ENCODE data around the gene CNTNAP2.

CNTNAP2 gene

DNA sequence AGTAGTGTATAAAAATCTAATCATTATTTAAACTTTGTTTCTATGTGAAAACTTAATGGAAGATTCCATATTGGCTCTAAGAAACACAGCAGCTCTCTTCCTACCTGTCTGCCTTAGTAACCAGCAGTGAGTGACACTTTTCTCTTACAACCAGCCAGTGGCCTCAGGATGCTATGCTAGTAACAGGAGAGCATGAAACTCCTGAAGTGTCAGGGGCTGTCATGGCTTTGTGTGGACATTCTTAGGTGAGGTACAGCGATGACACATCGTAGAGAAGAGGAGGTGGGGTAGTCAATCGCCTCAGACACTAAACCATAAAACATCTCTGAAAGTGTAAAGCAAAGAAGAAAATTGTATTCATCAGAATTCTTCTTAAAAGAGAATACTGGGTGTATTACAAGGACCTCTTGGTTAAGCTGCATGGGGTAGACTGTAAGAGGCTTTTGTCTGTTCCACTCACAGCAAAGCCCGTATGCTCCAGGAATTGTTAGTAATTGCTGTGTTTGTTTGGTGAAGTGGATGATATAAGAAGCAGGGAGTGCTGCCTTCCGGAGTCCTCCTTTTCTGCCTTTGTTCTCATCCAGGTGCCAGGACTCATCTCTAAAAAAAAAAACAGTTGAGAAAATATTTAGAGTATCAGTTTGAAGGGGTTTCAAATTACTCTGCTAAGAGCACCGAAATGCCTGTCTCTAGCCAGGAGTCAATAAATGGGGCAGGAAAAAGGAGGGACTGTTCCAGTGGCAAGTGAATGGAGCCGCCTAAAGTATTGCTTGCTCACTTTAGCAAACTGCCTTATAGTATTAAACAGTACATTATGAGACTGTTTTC is 518.8 kb downstream of the CNTNAP2 start:
- DNase-seq, result no peak

DNA sequence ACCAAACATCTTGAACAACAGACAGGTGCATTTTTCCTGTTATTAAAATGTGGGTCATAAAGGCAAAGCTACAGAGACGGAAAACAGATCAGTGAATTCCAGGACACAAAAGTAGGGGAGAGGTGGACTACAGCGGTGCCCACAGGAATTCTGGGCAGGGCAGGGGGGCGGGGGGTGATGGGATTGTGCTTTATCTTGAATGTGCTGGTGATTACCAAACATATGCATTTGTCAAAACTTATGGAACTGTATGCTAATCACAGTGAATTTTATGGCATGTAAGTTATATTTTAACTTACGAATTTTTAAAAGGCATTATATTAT is 519.4 kb downstream of the CNTNAP2 start:
- no peak for DNase-seq

GRCh38 chr7:146636581-146636980 is 520.0 kb downstream of the CNTNAP2 start:
- DNase-seq, result no peak

DNA sequence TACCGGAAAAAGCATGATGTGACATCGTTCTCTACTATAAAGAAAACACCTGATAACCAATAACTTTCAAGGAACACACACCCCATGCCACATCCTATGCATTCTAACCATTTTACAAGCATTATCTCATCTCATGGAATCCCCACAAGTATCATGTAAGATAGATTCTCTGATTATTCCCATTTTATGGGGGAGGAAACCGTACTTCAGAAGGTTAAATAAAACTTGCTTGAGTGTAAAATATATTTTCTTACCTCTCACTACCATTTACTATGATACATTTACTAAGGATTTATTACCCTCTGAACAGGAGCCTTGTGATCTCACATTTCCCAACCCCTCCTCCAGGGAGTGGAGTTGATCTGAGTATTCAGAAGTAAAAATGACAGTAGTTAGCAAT is 522.7 kb downstream of the CNTNAP2 start:
- DNase-seq, result no peak

DNA sequence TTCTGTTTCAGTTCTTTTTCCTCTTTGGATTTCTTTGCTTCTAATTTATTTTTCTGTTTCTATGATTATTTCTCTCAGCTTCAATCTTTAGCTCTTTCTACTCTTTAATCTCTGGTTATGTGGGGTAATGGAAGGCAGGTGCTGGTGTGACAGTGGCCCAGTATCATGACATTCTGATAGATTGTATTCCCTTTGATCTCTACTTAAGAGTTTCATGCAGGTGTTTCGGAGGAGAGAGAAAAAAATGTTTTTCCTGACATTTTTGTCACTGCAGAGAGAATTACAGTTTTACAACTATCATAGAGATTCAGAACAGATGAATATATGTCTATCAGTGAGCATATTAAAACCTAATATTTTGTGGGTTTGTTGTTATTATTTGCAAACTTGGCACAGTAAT is 524.9 kb downstream of the CNTNAP2 start:
- DNase-seq, result no peak

DNA sequence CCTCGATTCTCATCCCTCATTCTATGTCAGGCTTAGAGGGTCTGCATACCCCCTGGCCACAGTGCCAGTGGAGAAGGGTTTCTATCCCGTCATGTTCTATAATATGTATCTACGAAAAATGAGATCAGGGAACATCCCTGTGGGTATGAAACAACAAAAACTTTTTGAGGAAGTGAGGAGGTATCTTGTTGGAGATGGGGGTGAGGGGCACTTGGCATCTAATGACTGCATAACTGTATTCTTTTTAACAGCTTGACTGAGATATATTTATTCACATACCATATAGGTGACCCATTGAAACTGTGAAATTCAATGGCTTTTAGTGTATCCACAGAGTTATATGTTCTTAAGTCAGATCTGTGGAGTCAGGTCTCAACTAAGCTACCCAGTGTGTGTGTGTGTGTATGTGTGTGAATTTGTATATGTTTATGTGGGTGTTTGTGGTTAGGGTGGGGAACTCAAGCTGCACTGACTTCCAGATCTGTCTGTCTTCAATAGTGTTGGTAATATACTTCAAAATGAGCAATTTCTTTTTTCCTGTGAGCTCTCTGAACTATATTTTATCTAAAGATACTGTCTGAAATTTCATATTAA is 528.9 kb downstream of the CNTNAP2 start:
- no peak for DNase-seq

DNA sequence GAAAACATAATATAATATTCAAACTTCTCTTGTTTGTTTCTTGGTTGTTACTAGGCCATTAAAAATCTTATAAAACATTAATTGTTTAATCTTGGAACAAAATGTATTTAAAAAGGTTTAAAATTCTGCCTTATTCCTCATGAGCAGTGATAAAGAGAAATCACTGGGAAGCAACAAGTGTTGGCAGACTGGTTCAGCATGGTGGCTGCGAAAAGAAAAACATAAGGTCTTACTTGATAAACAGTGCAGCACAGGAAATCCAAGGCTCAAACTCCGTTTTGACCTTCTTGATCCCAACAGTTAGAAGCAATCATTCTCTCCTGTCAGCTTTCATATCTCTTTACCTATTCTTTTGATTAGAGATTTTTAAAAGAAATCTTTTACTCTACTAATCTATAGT is 530.8 kb downstream of the CNTNAP2 start:
- no peak for DNase-seq

DNA sequence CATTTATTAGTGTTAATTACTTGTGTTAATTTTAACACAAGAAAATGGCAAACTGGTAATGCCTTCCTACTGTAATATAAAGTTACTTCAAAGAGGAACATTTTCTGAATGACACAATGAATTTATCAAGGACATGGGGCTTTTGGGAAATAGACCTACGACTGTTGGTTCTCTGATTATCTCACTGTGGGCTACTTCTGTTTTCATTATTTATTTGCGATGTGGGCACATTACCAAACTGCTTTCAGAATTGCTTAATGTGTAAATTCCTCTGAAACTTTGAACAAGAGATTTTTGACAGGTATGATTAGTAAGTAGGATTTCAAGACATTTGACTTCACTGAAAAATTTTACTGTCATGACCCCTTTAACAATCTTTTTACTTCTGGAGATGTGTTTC is 535.6 kb downstream of the CNTNAP2 start:
- DNase-seq, result no peak

DNA sequence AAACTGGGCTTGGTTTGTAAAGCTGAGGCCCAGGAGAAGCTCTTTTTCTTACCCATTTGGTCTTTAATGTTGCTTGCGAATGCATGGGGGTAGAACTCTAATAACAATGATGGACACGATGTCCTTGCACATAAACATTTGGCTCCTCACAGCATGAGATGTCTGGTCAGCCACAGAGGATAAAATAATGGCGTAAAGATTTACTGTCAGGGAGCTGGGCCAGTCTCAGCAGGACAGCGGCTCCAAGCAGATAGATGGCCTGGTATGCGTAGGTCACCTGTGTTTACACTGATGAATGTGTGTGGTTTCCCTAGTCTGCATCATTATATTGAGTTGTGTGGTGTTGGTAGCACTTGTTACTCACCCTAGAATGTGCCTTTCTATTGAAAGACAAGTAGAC is 537.4 kb downstream of the CNTNAP2 start:
- DNase-seq, result no peak

- no peak for DNase-seq
These were observed 539.6 kb downstream of the CNTNAP2 start for GRCh38 chr7:146655928-146656797.

DNA sequence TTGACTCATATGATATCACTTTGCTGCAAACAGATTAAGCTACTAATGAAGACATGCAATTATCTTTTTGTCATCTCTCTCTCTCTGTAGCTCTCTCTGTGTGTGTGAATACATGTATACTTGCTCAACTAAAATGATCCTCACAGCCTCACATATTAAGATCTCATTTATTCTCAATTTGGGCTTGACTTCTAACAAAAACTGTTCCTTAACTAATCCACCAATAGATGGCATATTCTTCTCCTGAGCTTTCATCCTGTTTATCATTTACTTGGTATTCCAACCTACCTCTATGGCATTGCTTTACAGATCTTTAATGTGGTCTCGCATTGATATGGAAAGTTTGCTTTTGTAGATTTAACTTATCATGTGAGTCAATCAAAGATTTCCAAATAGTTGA is 540.4 kb downstream of the CNTNAP2 start:
- no peak for DNase-seq

- DNase-seq, result no peak
These were observed 542.0 kb downstream of the CNTNAP2 start for GRCh38 chr7:146658604-146659003.

GRCh38 chr7:146659732-146660131 is 543.1 kb downstream of the CNTNAP2 start:
- no peak for DNase-seq

DNA sequence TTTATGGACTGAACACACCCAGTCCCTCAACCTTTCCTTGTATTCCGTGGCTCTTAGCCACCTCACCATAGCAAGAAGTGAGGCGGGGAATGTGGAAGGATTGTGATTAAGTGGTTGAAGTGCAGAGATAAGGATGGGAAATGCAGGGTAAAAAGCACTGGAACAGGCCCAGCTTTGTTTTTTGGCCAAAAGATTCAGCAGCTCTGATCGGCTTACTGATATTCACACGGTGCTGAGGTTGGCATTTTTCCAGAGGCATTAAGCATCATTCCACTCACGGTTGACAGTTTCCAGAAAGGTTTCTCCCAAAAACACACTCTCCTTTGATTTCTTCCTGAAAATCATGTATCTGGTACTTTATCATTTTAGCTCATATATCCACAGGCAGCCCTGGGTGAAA is 544.2 kb downstream of the CNTNAP2 start:
- DNase-seq, result no peak

GRCh38 chr7:146661435-146661834 is 544.8 kb downstream of the CNTNAP2 start:
- DNase-seq, result no peak

DNA sequence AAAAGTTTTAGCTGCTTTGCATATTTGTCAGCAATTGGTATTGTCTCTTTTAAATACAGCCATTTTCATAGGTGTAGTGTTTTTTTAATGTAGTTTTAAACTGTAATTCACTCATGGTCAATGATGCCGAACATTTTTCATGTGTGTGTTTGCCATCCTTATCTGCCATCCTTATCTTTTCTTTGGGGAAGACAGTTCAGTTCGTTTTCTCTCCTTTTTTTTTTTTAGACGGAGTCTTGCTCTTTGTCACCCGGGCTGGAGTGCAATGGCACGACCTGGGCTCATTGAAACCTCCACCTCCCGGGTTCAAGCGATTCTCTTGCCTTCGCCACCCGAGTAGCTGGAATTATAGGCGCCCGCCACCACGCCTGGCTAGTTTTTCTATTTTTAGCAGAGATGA is 545.3 kb downstream of the CNTNAP2 start:
- DNase-seq, result no peak

DNA sequence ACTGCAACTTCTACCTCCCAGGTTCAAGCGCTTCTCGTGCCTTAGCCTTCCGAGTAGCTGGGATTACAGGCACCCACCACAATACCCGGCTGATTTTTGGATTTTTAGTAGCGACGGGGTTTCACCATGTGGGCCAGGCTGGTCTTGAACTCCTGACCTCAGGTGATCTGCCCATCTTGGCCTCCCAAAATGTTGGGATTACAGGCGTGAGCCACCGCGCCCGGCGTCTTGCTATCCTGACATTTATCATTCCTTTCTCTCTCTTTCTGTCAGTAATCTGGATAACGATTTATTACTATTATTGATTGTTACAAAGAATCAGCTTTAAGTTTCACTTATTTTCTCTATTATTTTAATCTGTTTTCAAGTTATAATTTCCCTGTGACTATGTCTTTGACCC is 548.4 kb downstream of the CNTNAP2 start:
- no peak for DNase-seq

- no peak for DNase-seq
These were observed 553.9 kb downstream of the CNTNAP2 start for GRCh38 chr7:146670532-146670931.

DNA sequence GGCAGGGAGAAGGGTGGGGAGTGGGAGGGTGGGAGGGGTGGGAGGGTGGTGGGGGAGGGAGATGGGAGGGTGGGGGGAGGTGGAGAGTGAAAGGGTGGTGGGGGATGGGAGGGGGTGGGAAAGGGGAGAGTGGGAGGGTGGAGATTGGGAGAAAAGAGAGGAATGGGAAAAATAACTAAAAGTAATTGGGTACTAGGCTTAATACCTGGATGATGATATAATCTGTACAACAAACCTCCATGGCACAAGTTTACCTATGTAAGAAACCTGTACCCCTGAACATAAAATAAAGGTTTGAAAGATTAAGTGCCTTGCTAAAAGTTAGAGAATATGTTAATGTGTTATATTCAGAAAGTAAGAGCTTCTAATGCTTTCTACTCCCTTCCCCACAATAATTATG is 564.9 kb downstream of the CNTNAP2 start:
- no peak for DNase-seq

- DNase-seq, result no peak
These were observed 566.8 kb downstream of the CNTNAP2 start for GRCh38 chr7:146683439-146683838.

DNA sequence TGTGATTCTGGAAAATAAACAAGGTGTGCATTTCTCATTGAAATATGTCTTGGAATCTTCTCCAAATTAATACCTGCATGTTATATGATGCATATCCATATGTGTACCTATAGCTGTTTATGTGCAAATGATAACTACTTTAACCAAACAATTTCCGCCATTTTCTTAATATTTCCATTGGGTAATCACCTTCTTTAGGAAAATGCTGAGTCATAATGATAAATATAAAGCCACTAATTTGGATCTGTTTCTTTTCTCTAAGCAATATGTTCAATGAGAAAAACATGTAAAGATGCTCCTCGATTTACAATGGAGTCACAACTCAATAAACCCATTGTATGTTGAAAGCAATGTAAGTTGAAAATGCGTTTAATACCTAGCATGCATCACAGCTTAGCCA is 574.4 kb downstream of the CNTNAP2 start:
- DNase-seq, result no peak

GRCh38 chr7:146698995-146699610 is 582.5 kb downstream of the CNTNAP2 start:
- DNase-seq, result no peak

- DNase-seq, result no peak
These were observed 583.5 kb downstream of the CNTNAP2 start for GRCh38 chr7:146700015-146700560.

Measured in DMS 273 treated with DMSO at 0.1 percent for 48 hours (cell line).